Measurements from ENCODE around the gene TMEM221.

Gene TMEM221

GRCh38 chr19:17419621-17420474 is 28.6 kb downstream of the TMEM221 start, which contains the start of gene MVB12A:
MVB12A (plus strand) TSS chr19:17420047; CDS start chr19:17420136, 89 bp downstream.
- no peaks in the 10 kb centered on the region for H3K9me2 ChIP-seq (ENCODE audit: low read depth, low read length)
- peak within 1 kb of the TSS; percentile 86 for H3K4me3 ChIP-seq (ENCODE audit: low read depth, low read length, poor library complexity, severe bottlenecking)
- H3K4me2 ChIP-seq (ENCODE audit: low read length): peak within 1 kb of the TSS; percentile 93
- peak within 1 kb of the TSS; percentile 81 for H3K9ac ChIP-seq (ENCODE audit: low read length)
- TF ChIP-seq EZH2 (IDR thresholded peaks at IDR 0.05; ENCODE audit: borderline replicate concordance, low read length): no peak
- TF ChIP-seq, protein P1, sequence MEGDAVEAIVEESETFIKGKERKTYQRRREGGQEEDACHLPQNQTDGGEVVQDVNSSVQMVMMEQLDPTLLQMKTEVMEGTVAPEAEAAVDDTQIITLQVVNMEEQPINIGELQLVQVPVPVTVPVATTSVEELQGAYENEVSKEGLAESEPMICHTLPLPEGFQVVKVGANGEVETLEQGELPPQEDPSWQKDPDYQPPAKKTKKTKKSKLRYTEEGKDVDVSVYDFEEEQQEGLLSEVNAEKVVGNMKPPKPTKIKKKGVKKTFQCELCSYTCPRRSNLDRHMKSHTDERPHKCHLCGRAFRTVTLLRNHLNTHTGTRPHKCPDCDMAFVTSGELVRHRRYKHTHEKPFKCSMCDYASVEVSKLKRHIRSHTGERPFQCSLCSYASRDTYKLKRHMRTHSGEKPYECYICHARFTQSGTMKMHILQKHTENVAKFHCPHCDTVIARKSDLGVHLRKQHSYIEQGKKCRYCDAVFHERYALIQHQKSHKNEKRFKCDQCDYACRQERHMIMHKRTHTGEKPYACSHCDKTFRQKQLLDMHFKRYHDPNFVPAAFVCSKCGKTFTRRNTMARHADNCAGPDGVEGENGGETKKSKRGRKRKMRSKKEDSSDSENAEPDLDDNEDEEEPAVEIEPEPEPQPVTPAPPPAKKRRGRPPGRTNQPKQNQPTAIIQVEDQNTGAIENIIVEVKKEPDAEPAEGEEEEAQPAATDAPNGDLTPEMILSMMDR (IDR thresholded peaks at IDR 0.05; ENCODE audit: low read length): no peak
- H3F3A ChIP-seq (ENCODE audit: insufficient read depth, low read length): no peaks in the 10 kb centered on the region
- peaks cover 26% of the 10 kb centered on the region for H3K4me1 ChIP-seq (ENCODE audit: insufficient read depth, low read length, severe bottlenecking)
- H3K27ac ChIP-seq (ENCODE audit: low read depth, low read length, poor library complexity, severe bottlenecking): peak within 1 kb of the TSS; percentile 44
- H3K79me2 ChIP-seq (ENCODE audit: insufficient read depth, low read length): no peaks in the 10 kb centered on the region
- H2AFZ ChIP-seq (ENCODE audit: low read length): peak within 1 kb of the TSS; percentile 37
- no peaks in the 10 kb centered on the region for H4K20me1 ChIP-seq (ENCODE audit: insufficient read depth, low read length)
- no peaks in the 10 kb centered on the region for H3K27me3 ChIP-seq (ENCODE audit: insufficient read depth, low read length)
- 0 out of 2 replicates have a peak, but pooled peaks cover 3% of the 10 kb centered on the region for H3K36me3 ChIP-seq (ENCODE audit: insufficient read depth, low read length)
- no peaks in the 10 kb centered on the region for H3K9me3 ChIP-seq (ENCODE audit: low read length)

DNA sequence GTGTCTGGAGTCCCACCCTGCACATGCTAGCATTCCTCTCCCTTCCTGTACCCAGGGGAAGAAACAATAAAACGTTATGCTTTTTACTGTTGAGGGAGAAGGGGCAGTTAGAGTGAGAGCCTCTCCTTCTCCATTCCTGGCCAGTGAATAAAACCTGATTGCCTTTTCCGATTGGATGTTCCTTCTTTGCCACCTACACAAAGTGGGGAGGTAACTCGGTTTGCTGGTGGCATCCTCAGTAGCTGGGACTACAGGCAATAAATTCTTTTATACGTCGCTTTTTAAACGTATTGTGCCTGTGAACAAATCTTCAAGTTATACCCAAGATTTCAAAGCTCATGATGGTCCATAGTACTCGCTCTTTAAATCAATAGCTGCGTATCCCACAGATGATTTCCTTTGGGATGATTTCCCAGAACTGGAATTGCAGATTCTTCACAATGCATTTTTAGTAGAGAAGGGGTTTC is 29.3 kb downstream of the TMEM221 start:
- Histone ChIP-seq H3K79me2 (ENCODE audit: insufficient read depth, low read length) (no peaks in the 10 kb centered on the region), H3K9ac (ENCODE audit: low read length) (peak overlapping the region; percentile 81), H3K36me3 (ENCODE audit: insufficient read depth, low read length) (peaks cover 6% of the 10 kb centered on the region; the same call in 1 of the 2 replicates), H2AFZ (ENCODE audit: low read length) (no peak overlapping the region), H3K4me1 (ENCODE audit: insufficient read depth, low read length, severe bottlenecking) (peaks cover 19% of the 10 kb centered on the region), H3K9me2 (ENCODE audit: low read depth, low read length) (no peaks in the 10 kb centered on the region), H3K4me3 (ENCODE audit: low read depth, low read length, poor library complexity, severe bottlenecking) (peak overlapping the region; percentile 86), H4K20me1 (ENCODE audit: insufficient read depth, low read length) (no peaks in the 10 kb centered on the region), H3K27me3 (ENCODE audit: insufficient read depth, low read length) (no peaks in the 10 kb centered on the region), H3K9me3 (ENCODE audit: low read length) (no peaks in the 10 kb centered on the region), H3F3A (ENCODE audit: insufficient read depth, low read length) (no peaks in the 10 kb centered on the region), H3K27ac (ENCODE audit: low read depth, low read length, poor library complexity, severe bottlenecking) (peak overlapping the region; percentile 14), H3K4me2 (ENCODE audit: low read length) (peak overlapping the region; percentile 71)
- TF ChIP-seq EZH2 (IDR thresholded peaks at IDR 0.05; ENCODE audit: borderline replicate concordance, low read length): no peak
- TF ChIP-seq, protein P1 (IDR thresholded peaks at IDR 0.05; ENCODE audit: low read length): no peak

- peaks cover 8% of the 10 kb centered on the region; the same call in 1 of the 2 replicates for H3K36me3 ChIP-seq (ENCODE audit: insufficient read depth, low read length)
- no peaks in the 10 kb centered on the region for H3K9me3 ChIP-seq (ENCODE audit: low read length)
- peaks cover 19% of the 10 kb centered on the region for H3K4me1 ChIP-seq (ENCODE audit: insufficient read depth, low read length, severe bottlenecking)
- peak overlapping the region; percentile 71 for H3K4me2 ChIP-seq (ENCODE audit: low read length)
- no peak for TF ChIP-seq EZH2 (IDR thresholded peaks at IDR 0.05; ENCODE audit: borderline replicate concordance, low read length)
- TF ChIP-seq, protein P1 (IDR thresholded peaks at IDR 0.05; ENCODE audit: low read length): no peak
- peak overlapping the region; percentile 86 for H3K4me3 ChIP-seq (ENCODE audit: low read depth, low read length, poor library complexity, severe bottlenecking)
- no peaks in the 10 kb centered on the region for H4K20me1 ChIP-seq (ENCODE audit: insufficient read depth, low read length)
- H3K27ac ChIP-seq (ENCODE audit: low read depth, low read length, poor library complexity, severe bottlenecking): no peak overlapping the region
- H3K27me3 ChIP-seq (ENCODE audit: insufficient read depth, low read length): no peaks in the 10 kb centered on the region
- no peaks in the 10 kb centered on the region for H3K79me2 ChIP-seq (ENCODE audit: insufficient read depth, low read length)
- no peaks in the 10 kb centered on the region for H3F3A ChIP-seq (ENCODE audit: insufficient read depth, low read length)
- H3K9ac ChIP-seq (ENCODE audit: low read length): peak overlapping the region; percentile 81
- no peaks in the 10 kb centered on the region for H3K9me2 ChIP-seq (ENCODE audit: low read depth, low read length)
- H2AFZ ChIP-seq (ENCODE audit: low read length): no peak overlapping the region
These were observed 29.8 kb downstream of the TMEM221 start for GRCh38 chr19:17418710-17419109.

All from OCI-LY1 (cell line).